Sigmoid colon (tissue), 7 donors: ENCODE results near the gene FAM193A. TPM values are rescaled to one million over a fixed set of nuclear protein-coding genes. Genes with fewer than 3 reads are reported as not detected.

Experiments used
- DNase-seq: peaks from one replicate; pipeline ENCODE4 v3.0.0-alpha.2; 2019
- H3K27ac ChIP-seq, 4 donors: fragments of 200-600 bp; sonication (generic); one replicate each; pipeline ENCODE4 v1.5.1; 2016 to 2019; ENCODE audit warnings: mild to moderate bottlenecking in 1 of 4
- H3K27me3 ChIP-seq, 3 donors: fragments of 200-600 bp; sonication (generic); one replicate each; pipeline ENCODE4 v1.5.1; 2019; ENCODE audit warnings: mild to moderate bottlenecking in 1 of 3
- H3K36me3 ChIP-seq, 4 donors: fragments of 200-600 bp; sonication (generic); one replicate each; pipeline ENCODE4 v1.5.1; 2016 to 2019
- H3K4me1 ChIP-seq, 4 donors: fragments of 200-600 bp; sonication (generic); one replicate each; pipeline ENCODE4 v1.5.1; 2017 to 2019
- H3K4me3 ChIP-seq, 4 donors: fragments of 200-600 bp; sonication (generic); one replicate each; pipeline ENCODE4 v1.5.1; 2017 to 2019; ENCODE audit warnings: mild to moderate bottlenecking in 2 of 4, moderate library complexity in 1 of 4
- H3K9me3 ChIP-seq, 4 donors: fragments of 200-600 bp in 3 of 4; sonication (generic) in 3 of 4; one replicate each; pipeline versions ENCODE4 v1.5.1 to v1.6.1; 2013 to 2019
- EP300 ChIP-seq, 4 donors: sonication (generic); formaldehyde crosslinking; IDR thresholded peaks; one replicate each; pipeline ENCODE4 v1.6.1; 2017; ENCODE audit warnings: antibody characterized with exemption in 4 of 4
- POLR2A ChIP-seq, 2 donors: fragments of 450-650 bp; IDR thresholded peaks; one replicate each; pipeline ENCODE4 v1.6.1; 2016; ENCODE audit warnings: antibody characterized with exemption in 2 of 2, mild to moderate bottlenecking in 2 of 2, moderate library complexity in 2 of 2
- POLR2AphosphoS5 ChIP-seq, 4 donors: sonication (generic); formaldehyde crosslinking; IDR thresholded peaks; one replicate each; pipeline ENCODE4 v1.6.1; 2017; ENCODE audit warnings: antibody characterized with exemption in 4 of 4
- WGBS, 2 donors: extraction: QIAGEN DNeasy Blood & Tissue Kit; methylation state at CpG; one replicate each; pipeline ENCODE4 v1.1.7; 2013; 5-methylcytosine and 5-hydroxymethylcytosine counted together
- intact Hi-C: fragments of 100-400 bp; cut with DNase I; formaldehyde crosslinking; loops from one replicate; pipeline ENCODE4 v1.15.1; 2023
- polyA plus RNA-seq, 3 donors: library from polyadenylated mRNA; stranded (reverse); fragments of 200-250 nt; gene quantifications; one replicate each; pipeline ENCODE4 v1.2.3, GENCODE V29; 2013
- total RNA-seq, 4 donors: library from RNA; depleted of rRNA; stranded (reverse); fragments of >200 nt; gene quantifications; one replicate each; pipeline ENCODE4 v1.1.0, GENCODE V29; 2016
- TF ChIP-seq, protein P1 (sequence below), 4 experiments: fragments of 450-650 bp in 3 of 4; fragments of 200-600 bp in 1 of 4; IDR thresholded peaks; one replicate each; pipeline ENCODE4 v1.5.1; 2016 to 2019; ENCODE audit warnings: antibody characterized with exemption in 4 of 4, mild to moderate bottlenecking in 3 of 4, moderate library complexity in 2 of 4
- donor health status: healthy with polysubstance abuse.
- donor health status: Bipolar disorder and iron deficiency.
- donor health status: healthy.

The FAM193A gene
- total and polyA plus RNA-seq, 7 donors, result 6.0 to 32.4 (median 17.4) TPM

DNA sequence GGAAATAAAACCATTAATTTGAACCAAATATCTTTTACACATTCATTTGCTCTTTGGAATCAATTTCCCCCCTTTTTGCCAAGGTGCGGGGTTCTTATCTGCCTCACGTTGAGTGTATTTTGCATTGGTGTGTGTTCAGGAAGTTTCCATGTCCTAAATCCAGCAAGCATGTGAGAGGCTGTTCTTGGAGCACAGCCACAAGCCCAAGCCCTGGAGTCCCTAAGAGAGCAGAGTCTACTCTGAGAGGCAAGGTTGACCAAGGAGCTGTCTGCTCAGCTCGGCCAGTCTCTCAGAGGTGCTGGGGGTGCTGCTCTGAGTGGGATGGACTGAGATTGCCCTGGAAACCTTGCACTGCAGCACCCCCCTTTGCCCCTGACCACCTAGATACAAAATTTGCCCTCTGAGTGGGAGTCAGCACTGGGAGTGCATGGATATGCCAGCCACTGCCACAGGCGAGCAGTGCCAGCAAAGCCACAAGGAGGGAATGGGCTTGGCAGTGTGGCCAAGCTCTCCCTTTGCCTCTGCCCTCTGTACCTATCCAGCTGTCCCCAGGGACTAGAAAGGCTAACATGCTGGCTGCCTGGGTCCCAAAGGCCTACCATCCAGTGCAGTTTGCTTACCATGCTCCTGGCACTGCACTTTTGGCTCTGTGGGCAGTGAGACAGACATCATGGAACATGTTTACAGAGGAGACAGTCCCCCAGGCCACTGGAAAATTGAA, 20.5 kb upstream of the FAM193A start:
- peak overlapping the region in 2 of 4 donors; percentile 17 to 31 for H3K27ac ChIP-seq
- intact Hi-C loops, result no loop called here
- no peaks in the 10 kb centered on the region for H3K27me3 ChIP-seq
- TF ChIP-seq EP300 (IDR thresholded peaks at IDR 0.05), result no peak
- TF ChIP-seq, protein P1, sequence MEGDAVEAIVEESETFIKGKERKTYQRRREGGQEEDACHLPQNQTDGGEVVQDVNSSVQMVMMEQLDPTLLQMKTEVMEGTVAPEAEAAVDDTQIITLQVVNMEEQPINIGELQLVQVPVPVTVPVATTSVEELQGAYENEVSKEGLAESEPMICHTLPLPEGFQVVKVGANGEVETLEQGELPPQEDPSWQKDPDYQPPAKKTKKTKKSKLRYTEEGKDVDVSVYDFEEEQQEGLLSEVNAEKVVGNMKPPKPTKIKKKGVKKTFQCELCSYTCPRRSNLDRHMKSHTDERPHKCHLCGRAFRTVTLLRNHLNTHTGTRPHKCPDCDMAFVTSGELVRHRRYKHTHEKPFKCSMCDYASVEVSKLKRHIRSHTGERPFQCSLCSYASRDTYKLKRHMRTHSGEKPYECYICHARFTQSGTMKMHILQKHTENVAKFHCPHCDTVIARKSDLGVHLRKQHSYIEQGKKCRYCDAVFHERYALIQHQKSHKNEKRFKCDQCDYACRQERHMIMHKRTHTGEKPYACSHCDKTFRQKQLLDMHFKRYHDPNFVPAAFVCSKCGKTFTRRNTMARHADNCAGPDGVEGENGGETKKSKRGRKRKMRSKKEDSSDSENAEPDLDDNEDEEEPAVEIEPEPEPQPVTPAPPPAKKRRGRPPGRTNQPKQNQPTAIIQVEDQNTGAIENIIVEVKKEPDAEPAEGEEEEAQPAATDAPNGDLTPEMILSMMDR (IDR thresholded peaks at IDR 0.05), result no peak
- no peak for TF ChIP-seq POLR2AphosphoS5 (IDR thresholded peaks at IDR 0.05)
- TF ChIP-seq POLR2A (IDR thresholded peaks at IDR 0.05), result no peak
- peak; percentile 76 for DNase-seq
- H3K4me3 ChIP-seq, result no peak overlapping the region
- H3K4me1 ChIP-seq, result peaks cover 0 to 14% (median 9%) of the 10 kb centered on the region in 4 donors
- H3K36me3 ChIP-seq, result peaks cover 7 to 46% (median 23%) of the 10 kb centered on the region in 4 donors
- 83 to 87% methylated on average over 4 of the region's 4 CpGs for WGBS, 2 donors
- H3K9me3 ChIP-seq, result no peaks in the 10 kb centered on the region

DNA sequence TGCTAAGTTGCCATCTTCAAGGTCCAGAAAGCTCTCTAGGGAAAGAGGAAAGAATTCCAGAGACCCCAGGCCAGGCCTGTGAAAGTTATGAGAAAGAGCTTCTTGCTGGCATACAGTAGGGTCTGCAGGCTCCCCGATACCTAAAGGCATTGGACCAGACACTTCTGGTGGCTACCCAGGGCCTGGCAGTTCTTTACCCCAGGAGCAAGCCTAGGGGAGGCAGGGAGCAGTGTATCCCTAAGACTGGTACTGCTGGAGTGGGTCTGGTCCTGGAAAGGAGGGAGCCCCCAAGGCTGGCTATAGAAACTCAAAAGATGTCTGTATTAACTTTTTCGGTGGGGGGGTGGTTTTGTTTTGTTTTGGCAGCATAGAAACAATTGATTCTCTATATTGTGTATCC, 19.8 kb upstream of the FAM193A start:
- Histone ChIP-seq H3K27ac (no peak overlapping the region), H3K36me3 (peaks cover 7 to 44% (median 23%) of the 10 kb centered on the region in 4 donors), H3K9me3 (no peaks in the 10 kb centered on the region), H3K27me3 (no peaks in the 10 kb centered on the region), H3K4me3 (no peak overlapping the region), H3K4me1 (peaks cover 0 to 14% (median 9%) of the 10 kb centered on the region in 4 donors)
- intact Hi-C loops, result no loop called here
- DNase-seq, result no peak
- WGBS, 2 donors, result 90 to 96% methylated on average over 2 of the region's 2 CpGs
- TF ChIP-seq POLR2AphosphoS5 (IDR thresholded peaks at IDR 0.05) (no peak), POLR2A (IDR thresholded peaks at IDR 0.05) (no peak), EP300 (IDR thresholded peaks at IDR 0.05) (no peak)

DNA sequence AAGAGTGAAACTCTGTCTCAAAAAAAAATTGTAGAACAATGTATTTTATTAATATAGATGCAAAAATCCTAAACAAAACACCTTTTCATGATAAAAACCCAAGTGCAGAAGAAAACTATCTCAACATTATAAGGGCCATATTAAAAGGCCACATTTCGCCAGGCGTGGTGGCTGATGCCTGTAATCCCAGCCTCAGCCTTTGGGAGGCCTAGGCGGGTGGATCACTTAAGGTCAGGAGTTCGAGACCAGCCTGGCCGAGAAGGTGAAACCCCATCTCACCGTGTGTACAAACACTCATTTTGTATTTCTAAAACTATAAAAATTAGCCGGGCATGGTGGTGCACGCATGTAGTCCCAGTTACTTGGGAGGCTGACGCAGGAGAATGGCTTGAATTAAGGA, 9.9 kb upstream of the FAM193A start:
- DNase-seq, result no peak
- TF ChIP-seq POLR2AphosphoS5 (IDR thresholded peaks at IDR 0.05) (no peak), POLR2A (IDR thresholded peaks at IDR 0.05) (no peak), EP300 (IDR thresholded peaks at IDR 0.05) (no peak)
- TF ChIP-seq, protein P1 (IDR thresholded peaks at IDR 0.05), result no peak
- WGBS, 2 donors, result 91 to 95% methylated on average over 9 of the region's 9 CpGs
- no peaks in the 10 kb centered on the region for H3K4me1 ChIP-seq
- no peaks in the 10 kb centered on the region for H3K27me3 ChIP-seq
- H3K27ac ChIP-seq, result no peak overlapping the region
- H3K9me3 ChIP-seq, result no peaks in the 10 kb centered on the region
- H3K4me3 ChIP-seq, result no peak overlapping the region
- no peaks in the 10 kb centered on the region for H3K36me3 ChIP-seq
- intact Hi-C loops, result no loop called here

DNA sequence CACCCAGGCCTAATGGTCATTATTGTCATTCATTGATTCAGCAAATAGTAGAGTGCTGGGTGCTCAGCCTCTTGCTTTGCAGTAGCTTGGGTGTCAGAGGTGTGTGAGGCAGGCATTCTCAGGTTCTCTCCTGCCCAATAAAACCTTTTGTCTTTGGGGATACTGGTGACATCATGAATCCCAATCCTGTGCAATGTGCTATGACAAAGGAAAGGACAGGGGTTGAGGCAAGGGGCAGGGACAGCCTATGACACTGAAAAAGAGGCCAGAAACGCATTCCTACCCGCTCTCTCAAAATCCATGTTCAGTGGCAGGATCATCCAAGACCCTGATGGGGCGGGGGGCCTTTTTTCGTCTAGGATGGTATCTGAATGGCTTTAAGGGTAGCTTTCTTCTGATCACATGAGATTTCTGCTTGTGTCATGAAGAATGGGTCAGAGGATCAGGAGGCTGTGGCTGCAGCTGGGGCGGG, 1.5 kb upstream of the FAM193A start:
- no peaks in the 10 kb centered on the region for H3K27me3 ChIP-seq
- 63 to 68% methylated on average over 5 of the region's 5 CpGs for WGBS, 2 donors
- H3K27ac ChIP-seq, result peak overlapping the region; percentile 94 to 98 (median 96)
- TF ChIP-seq POLR2AphosphoS5 (IDR thresholded peaks at IDR 0.05), result no peak
- TF ChIP-seq POLR2A (IDR thresholded peaks at IDR 0.05), result no peak
- TF ChIP-seq, protein P1 (IDR thresholded peaks at IDR 0.05), result no peak
- TF ChIP-seq EP300 (IDR thresholded peaks at IDR 0.05), result no peak
- intact Hi-C loops, result loop anchor here (5.0 to 10.0 kb wide), 2 partner anchors 118 to 310 kb away; partner anchors contain the start of genes ADD1, CFAP99 and ZFYVE28
- peak overlapping the region in 3 of 4 donors; percentile 86 to 98 (median 91) for H3K4me3 ChIP-seq
- H3K4me1 ChIP-seq, result peaks cover 0 to 34% (median 28%) of the 10 kb centered on the region in 4 donors
- DNase-seq, result no peak
- no peaks in the 10 kb centered on the region for H3K36me3 ChIP-seq
- no peaks in the 10 kb centered on the region for H3K9me3 ChIP-seq
